ENCODE results near the gene GANC.
"Not testable (repeated sequence)": the region's sequence is repeated elsewhere in the genome, so short reads cannot be mapped to it uniquely, and the experiment has no call there.

GRCh38 chr15:42301004-42301403 lies 28.0 kb downstream of the GANC start:
- TF ChIP-seq CTCF, POLR2A (IDR thresholded peaks at IDR 0.05): not testable (repeated sequence)
